ENCODE data around the gene E2F8. TPM values are rescaled to one million over a fixed set of nuclear protein-coding genes. Genes with fewer than 3 reads are reported as not detected.

The E2F8 gene
- total RNA-seq, 3 donors from 2014 or later = 0.64 TPM; not detected in 2

DNA sequence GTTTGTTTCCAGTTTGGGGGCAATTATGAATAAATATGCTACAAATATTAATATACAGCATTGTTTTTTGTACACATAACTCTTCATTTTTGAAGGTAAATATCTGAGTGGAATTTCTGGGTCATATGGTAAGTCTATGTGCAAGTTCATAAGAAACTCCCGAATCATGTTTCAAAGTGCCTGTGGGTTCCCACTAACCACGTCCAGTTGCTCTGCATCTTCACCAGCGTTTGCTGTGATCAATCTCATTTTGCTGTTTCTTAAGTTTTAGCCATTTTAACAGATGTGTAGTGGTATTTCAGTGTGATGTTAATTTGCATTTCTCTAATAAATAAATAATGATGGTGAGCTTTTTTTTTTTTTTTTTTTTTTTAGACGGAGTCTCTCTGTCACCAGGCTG is 24.7 kb downstream of the E2F8 start:
- intact Hi-C loops (cut with DNase I; ENCODE audit: low total_unique reads) = no loop called here
- no peak overlapping the region for H3K4me3 ChIP-seq

GRCh38 chr11:19209617-19210370 is 31.0 kb downstream of the E2F8 start:
- no peaks in the 10 kb centered on the region for H3K36me3 ChIP-seq
- TF ChIP-seq POLR2AphosphoS5 (IDR thresholded peaks at IDR 0.05) = no peak
- TF ChIP-seq, protein P1, sequence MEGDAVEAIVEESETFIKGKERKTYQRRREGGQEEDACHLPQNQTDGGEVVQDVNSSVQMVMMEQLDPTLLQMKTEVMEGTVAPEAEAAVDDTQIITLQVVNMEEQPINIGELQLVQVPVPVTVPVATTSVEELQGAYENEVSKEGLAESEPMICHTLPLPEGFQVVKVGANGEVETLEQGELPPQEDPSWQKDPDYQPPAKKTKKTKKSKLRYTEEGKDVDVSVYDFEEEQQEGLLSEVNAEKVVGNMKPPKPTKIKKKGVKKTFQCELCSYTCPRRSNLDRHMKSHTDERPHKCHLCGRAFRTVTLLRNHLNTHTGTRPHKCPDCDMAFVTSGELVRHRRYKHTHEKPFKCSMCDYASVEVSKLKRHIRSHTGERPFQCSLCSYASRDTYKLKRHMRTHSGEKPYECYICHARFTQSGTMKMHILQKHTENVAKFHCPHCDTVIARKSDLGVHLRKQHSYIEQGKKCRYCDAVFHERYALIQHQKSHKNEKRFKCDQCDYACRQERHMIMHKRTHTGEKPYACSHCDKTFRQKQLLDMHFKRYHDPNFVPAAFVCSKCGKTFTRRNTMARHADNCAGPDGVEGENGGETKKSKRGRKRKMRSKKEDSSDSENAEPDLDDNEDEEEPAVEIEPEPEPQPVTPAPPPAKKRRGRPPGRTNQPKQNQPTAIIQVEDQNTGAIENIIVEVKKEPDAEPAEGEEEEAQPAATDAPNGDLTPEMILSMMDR (IDR thresholded peaks at IDR 0.05) = no peak
- no peak for TF ChIP-seq POLR2A (IDR thresholded peaks at IDR 0.05)

More for the DNA sequence above, 24.7 kb downstream of the E2F8 start:
- Histone ChIP-seq H3K4me1 (no peaks in the 10 kb centered on the region), H3K27ac (no peak overlapping the region), H3K27me3 (peaks cover 0 to 4% of the 10 kb centered on the region in 2 donors), H3K36me3 (no peaks in the 10 kb centered on the region), H3K9me3 (no peaks in the 10 kb centered on the region)
- no peak for DNase-seq (ENCODE audit: low spot score in 2 of 2)
- no peak for TF ChIP-seq POLR2A (IDR thresholded peaks at IDR 0.05)
- TF ChIP-seq POLR2AphosphoS5 (IDR thresholded peaks at IDR 0.05) = no peak
- TF ChIP-seq, protein P1 (IDR thresholded peaks at IDR 0.05) = no peak

GRCh38 chr11:19208959-19209546 is 31.7 kb downstream of the E2F8 start:
- Histone ChIP-seq H3K36me3 (no peaks in the 10 kb centered on the region), H3K4me1 (no peaks in the 10 kb centered on the region), H3K27me3 (peaks cover 0 to 4% of the 10 kb centered on the region in 2 donors), H3K27ac (no peak overlapping the region), H3K4me3 (no peak overlapping the region), H3K9me3 (no peaks in the 10 kb centered on the region)
- intact Hi-C loops (cut with DNase I; ENCODE audit: low total_unique reads) = no loop called here
- TF ChIP-seq POLR2AphosphoS5 (IDR thresholded peaks at IDR 0.05) (no peak), POLR2A (IDR thresholded peaks at IDR 0.05) (no peak)
- TF ChIP-seq, protein P1 (IDR thresholded peaks at IDR 0.05) = no peak
- no peak for DNase-seq (ENCODE audit: low spot score in 2 of 2)

More at GRCh38 chr11:19209617-19210370, 31.0 kb downstream of the E2F8 start:
- Histone ChIP-seq H3K9me3 (no peaks in the 10 kb centered on the region), H3K4me1 (no peaks in the 10 kb centered on the region), H3K27ac (no peak overlapping the region), H3K27me3 (peaks cover 0 to 4% of the 10 kb centered on the region in 2 donors), H3K4me3 (no peak overlapping the region)
- DNase-seq (ENCODE audit: low spot score in 2 of 2) = no peak
- intact Hi-C loops (cut with DNase I; ENCODE audit: low total_unique reads) = no loop called here

DNA sequence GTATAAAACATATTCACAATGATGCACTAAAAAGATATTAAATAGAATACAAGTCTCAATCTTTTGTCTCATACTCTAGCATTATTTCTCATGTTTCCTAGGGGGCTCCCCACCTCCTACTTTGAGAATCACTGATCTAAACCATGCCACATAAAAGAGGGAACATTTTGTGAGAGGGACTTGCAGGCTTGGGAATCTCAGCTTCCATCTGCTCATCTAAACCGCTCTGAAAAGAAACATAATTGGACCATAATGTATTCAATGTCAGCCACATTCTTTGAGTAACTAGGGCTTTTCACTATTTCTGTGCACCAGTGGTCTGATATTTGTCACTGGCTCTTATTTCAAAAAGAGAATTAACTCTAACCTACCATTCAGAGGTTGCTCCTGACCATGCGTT is 32.6 kb downstream of the E2F8 start:
- TF ChIP-seq, protein P1 (IDR thresholded peaks at IDR 0.05) = no peak
- TF ChIP-seq POLR2A (IDR thresholded peaks at IDR 0.05) (no peak), POLR2AphosphoS5 (IDR thresholded peaks at IDR 0.05) (no peak)
- no peaks in the 10 kb centered on the region for H3K36me3 ChIP-seq
- intact Hi-C loops (cut with DNase I; ENCODE audit: low total_unique reads) = no loop called here
- H3K27ac ChIP-seq = no peak overlapping the region
- H3K9me3 ChIP-seq = no peaks in the 10 kb centered on the region
- H3K27me3 ChIP-seq = no peaks in the 10 kb centered on the region
- no peaks in the 10 kb centered on the region for H3K4me1 ChIP-seq
- no peak for DNase-seq (ENCODE audit: low spot score in 2 of 2)
- H3K4me3 ChIP-seq = no peak overlapping the region

DNA sequence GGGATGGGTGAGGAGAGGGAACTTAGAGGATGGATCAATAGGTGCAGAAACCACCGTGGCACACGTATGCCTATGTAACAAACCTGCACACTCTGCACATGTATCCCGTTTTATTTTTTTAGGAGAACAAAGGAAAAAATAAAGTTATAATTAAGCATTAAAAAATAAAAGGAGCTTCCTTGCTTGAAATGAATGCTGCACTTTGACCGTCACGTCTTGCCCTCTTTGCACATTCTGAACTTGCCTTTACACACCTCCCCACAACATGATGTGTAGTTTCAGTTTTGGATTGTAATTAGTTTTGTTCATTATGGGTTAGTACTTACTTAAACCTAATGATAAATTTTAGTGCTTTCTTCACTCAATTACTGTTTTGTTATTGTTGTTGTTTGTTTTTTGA is 35.9 kb downstream of the E2F8 start:
- Histone ChIP-seq H3K4me3 (no peak overlapping the region), H3K9me3 (no peaks in the 10 kb centered on the region), H3K27ac (no peak overlapping the region), H3K4me1 (peaks cover 0 to 6% of the 10 kb centered on the region in 2 donors), H3K36me3 (no peaks in the 10 kb centered on the region), H3K27me3 (no peaks in the 10 kb centered on the region)
- DNase-seq (ENCODE audit: low spot score in 2 of 2) = no peak
- intact Hi-C loops (cut with DNase I; ENCODE audit: low total_unique reads) = no loop called here
- TF ChIP-seq POLR2A (IDR thresholded peaks at IDR 0.05) = no peak
- TF ChIP-seq POLR2AphosphoS5 (IDR thresholded peaks at IDR 0.05) = no peak
- TF ChIP-seq, protein P1 (IDR thresholded peaks at IDR 0.05) = no peak
